Activated naive CD8-positive, alpha-beta T cell treated with anti-CD3 and anti-CD28 coated beads for 36 hours (primary cell): ENCODE results near the gene DCAF8L2. TPM values are rescaled to one million over a fixed set of nuclear protein-coding genes. Genes with fewer than 3 reads are reported as not detected.
"Not testable (repeated sequence)": the region's sequence is repeated elsewhere in the genome, so short reads cannot be mapped to it uniquely, and the experiment has no call there.

Source experiments
- DNase-seq: peaks from one replicate; pipeline ENCODE4 v3.0.0; 2021
- H3K27ac Mint-ChIP-seq: one replicate; pipeline ENCODE4 v1.8.0; 2022; ENCODE audit warnings: mild to moderate bottlenecking, moderate library complexity, mixed read lengths
- H3K27me3 Mint-ChIP-seq: one replicate; pipeline ENCODE4 v1.8.0; 2022; ENCODE audit warnings: mild to moderate bottlenecking, mixed read lengths
- H3K36me3 Mint-ChIP-seq: one replicate; pipeline ENCODE4 v1.8.0; 2021; ENCODE audit warnings: mild to moderate bottlenecking, mixed read lengths
- H3K4me1 Mint-ChIP-seq: one replicate; pipeline ENCODE4 v1.8.0; 2021; ENCODE audit warnings: mixed read lengths
- H3K4me3 Mint-ChIP-seq: one replicate; pipeline ENCODE4 v1.8.0; 2022; ENCODE audit warnings: mild to moderate bottlenecking, moderate library complexity, mixed read lengths
- H3K9me3 Mint-ChIP-seq: one replicate; pipeline ENCODE4 v1.8.0; 2022; ENCODE audit warnings: mixed read lengths
- total RNA-seq, 2 experiments: library from RNA; stranded (reverse); gene quantifications; one replicate each; pipeline ENCODE4 v1.2.3, GENCODE V29; 2021

Gene DCAF8L2
- not detected for total RNA-seq

DNA sequence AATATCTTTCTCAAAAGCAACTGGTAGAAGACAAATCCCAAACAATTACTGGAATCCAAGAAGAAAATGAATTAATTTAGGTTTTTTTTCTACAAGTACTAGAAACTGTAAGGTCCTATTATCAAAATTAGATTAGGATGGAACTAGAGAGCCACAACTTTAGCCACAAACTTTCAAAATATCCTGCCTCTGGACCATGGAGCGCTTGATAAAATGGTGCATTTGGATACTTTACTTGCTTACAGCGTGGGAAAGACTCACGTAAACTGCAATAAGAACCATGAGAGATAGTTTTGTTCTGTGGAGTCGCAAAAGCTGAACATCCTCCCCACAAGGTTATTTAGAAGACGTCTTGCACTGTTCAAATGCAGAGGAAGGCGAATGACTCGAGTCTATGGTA is at the start of gene DCAF8L2:
Gene DCAF8L2, plus strand, starts transcription at position 301 of the 400 bp plus-strand sequence. CDS start 156,552 bp downstream, outside the sequence.
- no peak for DNase-seq
- Mint-ChIP-seq H3K4me1 (no peaks in the 10 kb centered on the region), H3K9me3 (peaks cover 2% of the 10 kb centered on the region), H3K4me3 (no peak within 1 kb of the TSS), H3K27ac (no peak within 1 kb of the TSS), H3K27me3 (no peaks in the 10 kb centered on the region), H3K36me3 (no peaks in the 10 kb centered on the region)

DNA sequence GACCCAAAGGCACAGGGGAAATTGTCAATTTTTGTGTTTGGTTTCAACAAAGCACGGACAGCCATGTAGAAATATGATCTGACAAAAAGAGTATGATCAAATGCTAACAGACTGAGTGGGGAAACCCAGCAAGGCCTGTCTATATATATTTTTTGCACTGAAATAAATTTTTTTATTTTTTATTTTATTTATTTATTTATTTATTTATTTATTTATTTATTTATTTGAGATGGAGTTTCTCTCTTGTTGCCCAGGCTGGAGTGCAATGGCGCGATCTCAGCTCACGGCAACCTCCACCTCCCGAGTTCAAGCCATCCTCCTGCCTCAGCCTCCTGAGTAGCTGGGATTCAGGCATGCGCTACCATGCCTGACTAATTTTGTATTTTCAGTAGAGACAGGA is 49.0 kb upstream of the DCAF8L2 start:
- H3K27me3 Mint-ChIP-seq, H3K4me3 Mint-ChIP-seq, H3K36me3 Mint-ChIP-seq, H3K4me1 Mint-ChIP-seq, H3K9me3 Mint-ChIP-seq, H3K27ac Mint-ChIP-seq, DNase-seq: not testable (repeated sequence)

DNA sequence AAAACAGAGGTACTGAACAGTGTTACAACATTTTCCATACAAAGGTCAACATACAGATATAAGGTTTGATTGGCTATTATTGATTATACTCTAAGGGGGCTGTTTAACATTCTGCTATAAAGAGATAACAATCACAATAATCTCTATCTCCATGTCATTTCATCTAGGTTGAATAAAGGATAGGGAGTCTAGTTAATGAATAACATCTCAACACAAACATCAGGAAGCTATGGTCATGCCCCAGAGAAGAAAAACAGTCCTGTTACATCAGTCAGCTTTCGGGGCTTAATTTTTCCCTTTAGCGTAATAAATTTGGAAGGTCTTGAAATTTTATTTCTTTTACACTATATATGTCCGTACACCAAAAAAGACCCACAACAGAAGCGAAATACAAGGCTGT is 41.5 kb upstream of the DCAF8L2 start:
- no peaks in the 10 kb centered on the region for H3K36me3 Mint-ChIP-seq
- no peak overlapping the region for H3K27ac Mint-ChIP-seq
- peaks cover 3% of the 10 kb centered on the region for H3K9me3 Mint-ChIP-seq
- no peak for DNase-seq
- no peaks in the 10 kb centered on the region for H3K27me3 Mint-ChIP-seq
- H3K4me1 Mint-ChIP-seq, result no peaks in the 10 kb centered on the region
- no peak overlapping the region for H3K4me3 Mint-ChIP-seq

DNA sequence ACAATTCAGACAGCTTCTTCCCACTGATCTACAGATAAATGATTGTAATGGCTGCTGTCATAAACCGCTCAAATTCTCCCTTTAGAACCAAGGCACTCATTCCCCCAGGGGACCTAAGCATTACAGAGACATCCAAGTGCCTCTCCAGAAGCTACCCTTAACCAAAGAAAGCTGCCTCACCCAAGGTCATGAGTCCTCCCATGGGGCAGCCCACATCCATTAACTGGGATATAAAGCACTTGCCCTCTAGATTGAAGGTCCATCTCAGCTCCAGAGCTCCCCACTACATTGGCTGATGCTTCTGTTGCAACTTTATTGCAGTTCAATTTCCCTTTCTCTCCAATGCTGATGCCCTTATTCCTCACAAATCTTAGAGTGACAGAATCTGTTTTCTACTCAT is 40.5 kb upstream of the DCAF8L2 start:
- no peaks in the 10 kb centered on the region for H3K4me1 Mint-ChIP-seq
- no peak for DNase-seq
- H3K36me3 Mint-ChIP-seq, result no peaks in the 10 kb centered on the region
- H3K27me3 Mint-ChIP-seq, result no peaks in the 10 kb centered on the region
- H3K27ac Mint-ChIP-seq, result no peak overlapping the region
- no peak overlapping the region for H3K4me3 Mint-ChIP-seq
- H3K9me3 Mint-ChIP-seq, result peaks cover 3% of the 10 kb centered on the region

DNA sequence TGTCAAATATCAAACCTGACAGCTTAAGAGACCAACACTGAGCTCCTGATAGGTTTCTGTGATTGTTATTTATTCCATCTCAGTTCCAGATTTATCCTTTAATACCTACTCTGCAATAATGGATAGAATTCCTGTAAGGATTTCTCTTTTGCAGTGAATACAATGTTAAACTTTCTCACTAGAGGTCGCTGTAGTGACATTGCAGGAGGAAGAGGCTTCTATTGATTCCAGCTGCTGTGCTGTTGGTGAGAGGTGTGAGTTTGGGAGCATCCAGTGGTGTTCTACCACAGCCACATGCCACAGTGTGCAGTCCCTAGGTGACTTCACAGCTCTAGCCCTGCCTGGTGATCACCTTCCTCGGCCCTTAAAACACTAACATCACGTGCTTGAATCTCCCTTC is 34.6 kb upstream of the DCAF8L2 start:
- no peak for DNase-seq
- Mint-ChIP-seq H3K36me3 (no peaks in the 10 kb centered on the region), H3K9me3 (peaks cover 2% of the 10 kb centered on the region), H3K27me3 (no peaks in the 10 kb centered on the region), H3K4me1 (no peaks in the 10 kb centered on the region), H3K27ac (no peak overlapping the region), H3K4me3 (no peak overlapping the region)

DNA sequence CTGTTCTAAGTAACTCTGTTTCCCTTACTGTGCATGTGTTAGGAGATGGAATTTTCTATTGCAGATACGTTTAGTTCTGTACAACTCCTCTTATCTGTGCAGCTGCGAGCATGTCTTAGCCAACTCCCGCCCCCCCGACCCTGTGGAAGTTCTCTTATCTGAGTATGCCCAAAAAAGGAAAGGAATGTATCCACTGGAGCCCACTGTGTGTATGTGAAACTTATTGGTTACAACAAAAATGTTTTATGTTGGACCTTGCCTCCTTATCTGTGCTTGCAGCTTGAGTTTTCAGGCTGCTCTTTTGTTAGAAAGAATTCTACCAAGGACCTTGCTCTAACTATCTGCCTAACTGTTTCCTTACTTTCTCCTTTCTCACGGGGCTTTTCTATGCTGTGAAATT is 24.2 kb upstream of the DCAF8L2 start:
- H3K9me3 Mint-ChIP-seq, result no peaks in the 10 kb centered on the region
- no peak overlapping the region for H3K4me3 Mint-ChIP-seq
- H3K27ac Mint-ChIP-seq, result no peak overlapping the region
- H3K36me3 Mint-ChIP-seq, result no peaks in the 10 kb centered on the region
- H3K4me1 Mint-ChIP-seq, result no peaks in the 10 kb centered on the region
- no peak for DNase-seq
- H3K27me3 Mint-ChIP-seq, result no peaks in the 10 kb centered on the region

DNA sequence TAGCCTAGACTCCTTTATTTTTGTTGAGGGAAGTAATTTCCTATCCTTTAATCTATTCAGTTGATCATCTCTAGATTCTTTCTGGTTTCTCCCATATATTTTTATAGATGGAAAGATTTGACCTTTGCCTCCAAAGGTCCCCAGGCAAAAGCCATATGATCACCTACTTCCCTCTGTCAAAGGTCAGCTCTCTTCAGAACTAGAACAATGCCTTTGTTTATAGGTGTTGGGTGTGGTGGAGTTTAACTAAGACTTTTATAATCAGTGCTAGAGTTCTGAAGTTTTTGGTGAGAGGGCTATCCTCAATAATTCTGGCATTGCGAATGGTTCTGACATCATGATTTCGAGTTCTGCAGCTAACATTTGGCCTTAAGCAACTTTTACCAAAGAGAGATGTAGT is 19.0 kb upstream of the DCAF8L2 start:
- Mint-ChIP-seq H3K27ac (no peak overlapping the region), H3K36me3 (no peaks in the 10 kb centered on the region), H3K27me3 (no peaks in the 10 kb centered on the region), H3K9me3 (no peaks in the 10 kb centered on the region), H3K4me3 (no peak overlapping the region), H3K4me1 (no peaks in the 10 kb centered on the region)
- no peak for DNase-seq

DNA sequence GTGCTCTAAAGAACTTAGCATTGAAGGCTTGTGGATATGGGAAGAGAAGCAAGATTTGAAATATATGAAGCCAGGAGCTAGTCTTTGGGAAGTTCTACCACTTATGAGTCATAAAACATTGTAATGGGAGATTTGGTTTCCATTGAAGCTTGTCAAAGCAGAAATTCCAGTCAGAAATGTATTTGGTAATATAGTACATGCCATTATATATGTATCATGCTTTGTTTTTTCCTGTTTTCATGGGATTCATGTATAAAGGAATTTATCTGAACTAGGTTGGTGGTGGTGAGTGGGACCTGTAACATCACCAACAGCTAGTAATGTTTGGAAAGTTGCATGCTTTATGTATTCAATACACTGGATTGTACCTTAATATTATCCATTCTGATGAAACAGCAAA is 14.6 kb upstream of the DCAF8L2 start:
- Mint-ChIP-seq H3K36me3 (no peaks in the 10 kb centered on the region), H3K27ac (no peak overlapping the region), H3K4me1 (no peaks in the 10 kb centered on the region), H3K4me3 (no peak overlapping the region), H3K9me3 (no peaks in the 10 kb centered on the region), H3K27me3 (no peaks in the 10 kb centered on the region)
- no peak for DNase-seq

DNA sequence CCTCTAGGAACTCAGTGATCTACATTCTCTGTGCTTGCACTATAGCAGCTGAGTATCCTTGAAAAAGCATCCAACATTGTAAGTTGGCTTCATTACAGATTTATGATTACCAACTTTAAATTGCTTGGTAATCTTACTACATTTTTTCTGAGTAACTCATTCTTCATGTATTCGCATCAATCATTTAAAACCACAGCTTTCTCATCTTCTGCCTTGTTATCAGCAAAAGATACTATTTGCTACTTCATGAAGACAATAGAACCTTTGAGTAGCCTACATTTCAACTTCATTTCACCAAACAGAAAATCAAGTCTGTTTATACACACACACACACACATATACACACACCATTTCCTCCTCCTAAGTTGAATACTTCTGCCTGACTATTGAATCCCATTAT is 6.2 kb upstream of the DCAF8L2 start:
- H3K36me3 Mint-ChIP-seq, result no peaks in the 10 kb centered on the region
- H3K27me3 Mint-ChIP-seq, result no peaks in the 10 kb centered on the region
- no peak overlapping the region for H3K27ac Mint-ChIP-seq
- no peak overlapping the region for H3K4me3 Mint-ChIP-seq
- no peak for DNase-seq
- H3K9me3 Mint-ChIP-seq, result no peaks in the 10 kb centered on the region
- H3K4me1 Mint-ChIP-seq, result no peaks in the 10 kb centered on the region

DNA sequence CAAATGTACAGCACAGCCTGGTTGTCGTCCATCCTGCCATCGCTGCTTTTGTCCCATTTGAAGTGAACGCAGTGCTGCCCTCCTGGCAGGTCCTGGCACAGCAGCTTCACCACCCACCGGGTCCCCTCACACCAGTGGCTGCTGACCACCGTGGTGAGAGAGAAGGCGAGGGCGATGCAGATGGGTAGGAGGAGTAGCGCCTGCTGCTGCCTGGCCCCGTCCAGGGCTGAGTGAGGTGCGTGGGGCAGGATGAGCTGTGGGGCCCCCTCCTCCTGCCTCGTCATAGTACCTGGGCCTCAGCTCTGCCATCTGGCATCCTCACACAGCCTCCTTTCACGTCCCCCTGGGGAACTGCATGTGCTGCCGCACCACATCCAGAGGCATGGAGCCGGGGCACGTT is 1.8 kb downstream of the DCAF8L2 start:
- DNase-seq, result no peak
- Mint-ChIP-seq H3K36me3 (no peaks in the 10 kb centered on the region), H3K4me3 (no peak overlapping the region)

DNA sequence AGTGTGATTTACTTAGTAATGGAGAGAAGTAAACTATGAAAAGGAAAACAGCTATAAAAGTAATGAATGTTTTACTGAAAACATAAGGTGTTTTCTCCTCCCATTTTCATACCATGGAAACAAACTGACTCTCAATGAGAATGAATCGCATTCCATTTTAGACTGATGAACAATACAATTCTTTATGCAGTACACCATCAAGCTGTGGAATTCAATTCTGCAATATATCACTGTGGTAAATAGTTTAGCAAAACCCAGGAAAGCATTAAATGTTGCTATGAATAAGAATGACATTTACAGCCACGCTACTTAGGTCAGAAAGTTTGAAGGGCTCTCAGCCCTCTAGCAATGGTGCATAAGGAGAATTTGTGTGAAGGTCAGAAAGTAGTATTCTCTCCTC is 7.4 kb downstream of the DCAF8L2 start:
- DNase-seq, result no peak
- Mint-ChIP-seq H3K9me3 (peaks cover 2% of the 10 kb centered on the region), H3K4me3 (no peak overlapping the region), H3K36me3 (no peaks in the 10 kb centered on the region), H3K4me1 (no peaks in the 10 kb centered on the region), H3K27ac (no peak overlapping the region), H3K27me3 (no peaks in the 10 kb centered on the region)

More for the DNA sequence above, 1.8 kb downstream of the DCAF8L2 start:
- Mint-ChIP-seq H3K27me3 (no peaks in the 10 kb centered on the region), H3K9me3 (peaks cover 2% of the 10 kb centered on the region), H3K4me1 (no peaks in the 10 kb centered on the region), H3K27ac (no peak overlapping the region)

DNA sequence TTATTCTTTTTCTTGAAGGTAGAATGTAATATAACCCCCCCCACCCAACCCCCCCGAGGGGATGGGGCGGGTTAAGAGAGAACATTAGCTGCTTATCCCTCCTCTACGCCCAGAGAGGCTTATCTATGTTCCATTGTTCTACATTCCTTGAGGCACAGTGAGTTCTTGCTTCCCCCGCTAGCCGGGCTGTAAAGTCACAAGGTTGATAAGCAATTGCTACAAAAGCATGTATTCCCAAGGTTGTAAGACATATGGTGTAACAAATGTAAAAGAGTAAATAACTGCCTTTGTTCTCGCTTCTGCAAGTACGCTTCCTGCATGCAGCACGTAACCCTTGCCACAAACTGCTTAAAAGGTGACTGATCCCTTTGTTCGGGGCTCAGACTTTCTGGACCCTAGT is 8.2 kb downstream of the DCAF8L2 start:
- Mint-ChIP-seq H3K4me3 (no peak overlapping the region), H3K36me3 (no peaks in the 10 kb centered on the region), H3K9me3 (no peaks in the 10 kb centered on the region), H3K4me1 (no peaks in the 10 kb centered on the region), H3K27ac (no peak overlapping the region), H3K27me3 (no peaks in the 10 kb centered on the region)
- no peak for DNase-seq

DNA sequence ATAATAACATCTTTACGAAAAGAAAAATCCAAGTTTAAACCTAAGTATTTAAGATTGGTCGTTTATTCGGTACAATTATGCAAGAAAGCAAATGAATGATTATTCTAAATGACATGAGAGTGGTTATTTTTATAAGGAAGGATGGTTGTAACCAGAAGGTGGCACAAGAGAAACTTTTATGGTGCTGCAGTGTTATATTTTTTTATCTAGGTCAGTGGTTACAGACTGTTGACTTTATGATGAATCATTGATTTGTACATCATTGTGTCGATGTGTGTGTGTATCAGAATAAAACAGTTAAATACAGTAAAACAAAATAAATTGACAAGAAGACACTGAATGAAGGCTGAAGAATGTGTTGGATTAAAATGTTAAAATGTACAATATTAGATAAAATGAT is 9.8 kb downstream of the DCAF8L2 start:
- no peaks in the 10 kb centered on the region for H3K4me1 Mint-ChIP-seq
- no peak overlapping the region for H3K27ac Mint-ChIP-seq
- H3K4me3 Mint-ChIP-seq, result no peak overlapping the region
- no peaks in the 10 kb centered on the region for H3K9me3 Mint-ChIP-seq
- no peak for DNase-seq
- no peaks in the 10 kb centered on the region for H3K27me3 Mint-ChIP-seq
- no peaks in the 10 kb centered on the region for H3K36me3 Mint-ChIP-seq

DNA sequence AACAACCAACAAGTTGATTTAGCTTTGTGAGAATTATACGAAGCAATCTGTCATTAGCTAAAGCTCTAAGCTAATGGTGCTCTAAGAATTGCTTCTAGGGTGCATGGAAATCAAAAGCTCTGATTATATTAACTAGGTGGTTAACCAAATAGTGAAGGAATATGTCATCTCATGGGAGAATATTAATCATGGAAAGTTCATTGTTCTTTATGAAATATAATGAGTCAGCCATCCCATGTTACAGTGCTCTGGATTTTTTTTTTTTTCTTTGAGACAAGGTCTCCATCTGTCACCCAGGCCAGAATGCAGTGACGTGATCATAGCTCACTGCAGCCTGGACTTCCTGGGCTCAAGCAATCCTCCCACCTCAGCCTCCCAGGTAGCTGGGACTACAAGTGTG is 10.5 kb downstream of the DCAF8L2 start:
- no peak overlapping the region for H3K27ac Mint-ChIP-seq
- no peaks in the 10 kb centered on the region for H3K9me3 Mint-ChIP-seq
- no peak overlapping the region for H3K4me3 Mint-ChIP-seq
- DNase-seq, result no peak
- H3K27me3 Mint-ChIP-seq, result no peaks in the 10 kb centered on the region
- no peaks in the 10 kb centered on the region for H3K4me1 Mint-ChIP-seq
- no peaks in the 10 kb centered on the region for H3K36me3 Mint-ChIP-seq

DNA sequence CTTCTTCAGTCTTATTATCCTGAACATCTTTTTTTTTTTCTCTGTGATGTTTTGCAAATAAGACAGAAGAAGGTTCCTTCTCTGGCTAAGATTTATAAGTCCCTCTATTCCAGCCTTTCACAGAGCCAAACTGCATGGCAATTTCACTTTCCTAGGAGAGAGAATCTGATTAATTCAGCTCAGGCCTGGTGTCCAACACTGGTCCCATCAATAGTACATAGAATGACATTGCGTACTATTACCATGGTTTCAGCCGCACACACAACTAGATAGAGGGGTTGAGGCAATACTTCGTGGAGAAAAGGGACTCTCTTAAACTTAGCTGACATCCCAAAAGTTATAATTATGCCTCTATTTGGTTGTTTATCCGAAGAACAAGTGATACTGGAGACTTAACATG is 18.5 kb downstream of the DCAF8L2 start:
- no peaks in the 10 kb centered on the region for H3K27me3 Mint-ChIP-seq
- no peaks in the 10 kb centered on the region for H3K36me3 Mint-ChIP-seq
- H3K27ac Mint-ChIP-seq, result no peak overlapping the region
- no peaks in the 10 kb centered on the region for H3K4me1 Mint-ChIP-seq
- no peaks in the 10 kb centered on the region for H3K9me3 Mint-ChIP-seq
- no peak for DNase-seq
- H3K4me3 Mint-ChIP-seq, result no peak overlapping the region

DNA sequence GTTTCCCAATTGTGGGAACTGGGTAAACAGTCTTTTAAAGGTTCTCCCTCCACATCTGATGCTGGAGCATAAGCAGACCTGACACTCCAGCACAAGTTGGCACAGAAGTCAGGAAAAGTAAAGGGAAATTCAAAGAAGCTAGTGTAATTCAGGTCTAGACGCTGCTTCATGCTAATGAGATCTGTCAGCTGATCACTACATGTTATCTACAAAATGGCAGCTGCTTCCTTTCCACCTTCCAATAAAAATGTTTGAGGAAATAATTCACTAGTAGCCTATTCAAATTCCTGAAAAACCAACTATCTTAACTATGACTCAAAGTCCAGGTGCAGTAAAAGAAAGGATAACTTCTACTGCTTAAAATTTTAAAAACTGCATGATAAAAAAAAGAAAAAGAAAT is 29.3 kb downstream of the DCAF8L2 start:
- H3K4me3 Mint-ChIP-seq, result no peak overlapping the region
- no peak for DNase-seq
- no peaks in the 10 kb centered on the region for H3K9me3 Mint-ChIP-seq
- no peaks in the 10 kb centered on the region for H3K36me3 Mint-ChIP-seq
- no peaks in the 10 kb centered on the region for H3K4me1 Mint-ChIP-seq
- no peaks in the 10 kb centered on the region for H3K27me3 Mint-ChIP-seq
- no peak overlapping the region for H3K27ac Mint-ChIP-seq

DNA sequence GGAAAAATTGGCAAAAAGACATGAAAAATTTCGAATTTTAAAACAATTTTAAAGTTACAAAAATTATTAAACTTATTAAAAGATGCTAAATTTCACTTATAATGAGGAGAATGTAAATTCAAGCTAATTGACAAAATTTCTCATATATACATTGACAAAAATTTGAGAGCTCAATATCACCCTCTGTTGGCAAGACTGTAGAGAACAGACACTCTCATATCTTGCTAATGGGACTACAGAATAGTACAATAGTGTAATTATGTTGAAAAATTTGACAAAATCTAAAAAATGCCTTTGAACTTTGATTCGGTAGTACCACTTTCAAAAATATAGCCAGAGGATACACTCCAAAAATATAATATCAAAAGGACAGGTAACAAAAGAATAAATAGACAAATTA is 29.8 kb downstream of the DCAF8L2 start:
- Mint-ChIP-seq H3K4me3 (no peak overlapping the region), H3K9me3 (no peaks in the 10 kb centered on the region), H3K4me1 (no peaks in the 10 kb centered on the region), H3K27me3 (no peaks in the 10 kb centered on the region), H3K27ac (no peak overlapping the region), H3K36me3 (no peaks in the 10 kb centered on the region)
- no peak for DNase-seq
